Hindlimb muscle (tissue), 1 donor: Measurements from ENCODE around the gene TIGD7. TPM values are rescaled to one million over a fixed set of nuclear protein-coding genes. Genes with fewer than 3 reads are reported as not detected.
"Not testable (repeated sequence)": the region's sequence is repeated elsewhere in the genome, so short reads cannot be mapped to it uniquely, and the experiment has no call there.

Experiments
- DNase-seq: peaks from one replicate; pipeline ENCODE4 v3.0.0-alpha.2; 2013
- polyA plus RNA-seq: library from polyadenylated mRNA; unstranded; fragments of 120-200 nt; gene quantifications from one replicate; pipeline ENCODE4 v1.2.1, GENCODE V29; 2013; ENCODE audit not compliant: insufficient read length

TIGD7 gene
- polyA plus RNA-seq, 1 donor, result 7.7 TPM

GRCh38 chr16:3282103-3282729 lies 23.0 kb downstream of the TIGD7 start:
- no peak for DNase-seq

- no peak for DNase-seq
These were observed 23.9 kb downstream of the TIGD7 start for GRCh38 chr16:3281222-3281820.

- DNase-seq, result no peak
These were observed 28.6 kb downstream of the TIGD7 start for GRCh38 chr16:3276679-3277078.

- DNase-seq, result no peak
These were observed 30.3 kb downstream of the TIGD7 start for GRCh38 chr16:3274947-3275346.

- no peak for DNase-seq
These were observed 30.7 kb downstream of the TIGD7 start for GRCh38 chr16:3274490-3274889.

- DNase-seq, result not testable (repeated sequence)
These were observed 33.9 kb downstream of the TIGD7 start for GRCh38 chr16:3271281-3271680.

GRCh38 chr16:3270718-3271117 lies 34.5 kb downstream of the TIGD7 start:
- DNase-seq, result not testable (repeated sequence)

GRCh38 chr16:3268294-3268693 lies 36.9 kb downstream of the TIGD7 start:
- DNase-seq, result no peak

GRCh38 chr16:3266873-3267537 lies 38.2 kb downstream of the TIGD7 start:
- peak; percentile 10 for DNase-seq

GRCh38 chr16:3264137-3265036 lies 40.8 kb downstream of the TIGD7 start:
- peak; percentile 96 for DNase-seq

GRCh38 chr16:3262517-3262916 lies 42.7 kb downstream of the TIGD7 start:
- no peak for DNase-seq

- no peak for DNase-seq
These were observed 45.4 kb downstream of the TIGD7 start for GRCh38 chr16:3259836-3260235.

- DNase-seq, result no peak
These were observed 48.3 kb downstream of the TIGD7 start for GRCh38 chr16:3256866-3257465.

- DNase-seq, result no peak
These were observed 48.9 kb downstream of the TIGD7 start, which contains the start of gene MEFV for GRCh38 chr16:3256146-3256865. Gene MEFV, minus strand, starts transcription at chr16:3256633. Its CDS starts 46 bp downstream, at chr16:3256587.

GRCh38 chr16:3254309-3254708 lies 50.9 kb downstream of the TIGD7 start:
- DNase-seq, result no peak

- DNase-seq, result no peak
These were observed 52.3 kb downstream of the TIGD7 start for GRCh38 chr16:3252967-3253366.

GRCh38 chr16:3249451-3249850 lies 55.8 kb downstream of the TIGD7 start:
- no peak for DNase-seq

GRCh38 chr16:3249020-3249419 lies 56.2 kb downstream of the TIGD7 start:
- no peak for DNase-seq
